Liver (tissue), 9 donors: ENCODE measurements around the gene TRMO. TPM values are rescaled to one million over a fixed set of nuclear protein-coding genes. Genes with fewer than 3 reads are reported as not detected.

ENCODE experiments used
- DNase-seq: peaks from one replicate; pipeline ENCODE4 v3.0.0-alpha.2; 2017; ENCODE audit warnings: low spot score
- H3K27ac ChIP-seq, 2 donors: one replicate each; pipeline ENCODE4 v1.7.0; 2013; ENCODE audit warnings: inconsistent platforms in 2 of 2, low read length in 2 of 2, control low read depth in 1 of 2, low read depth in 1 of 2, mild to moderate bottlenecking in 1 of 2
- H3K27me3 ChIP-seq, 4 donors: one replicate each; pipeline versions ENCODE4 v1.6.1 to v1.7.0; 2013; ENCODE audit warnings: low read length in 3 of 4, inconsistent platforms in 1 of 4, mild to moderate bottlenecking in 1 of 4, moderate library complexity in 1 of 4; ENCODE audit not compliant: control insufficient read depth in 4 of 4, insufficient read depth in 4 of 4
- H3K36me3 ChIP-seq, 4 donors: one replicate each; pipeline versions ENCODE4 v1.6.1 to v1.7.0; 2013; ENCODE audit warnings: low read length in 3 of 4, mild to moderate bottlenecking in 3 of 4, low read depth in 1 of 4, moderate library complexity in 1 of 4; ENCODE audit not compliant: control insufficient read depth in 4 of 4, insufficient read depth in 3 of 4
- H3K4me1 ChIP-seq, 4 donors: one replicate each; pipeline versions ENCODE4 v1.6.1 to v1.7.0; 2013; ENCODE audit warnings: low read length in 3 of 4, mild to moderate bottlenecking in 3 of 4, moderate library complexity in 1 of 4; ENCODE audit not compliant: control insufficient read depth in 4 of 4, insufficient read depth in 4 of 4
- H3K4me3 ChIP-seq, 3 donors: one replicate each; pipeline versions ENCODE4 v1.6.1 to v1.7.0; 2013; ENCODE audit warnings: low read length in 3 of 3, control low read depth in 1 of 3, low read depth in 1 of 3, mild to moderate bottlenecking in 1 of 3
- H3K9ac ChIP-seq, 2 donors: one replicate each; pipeline ENCODE4 v1.7.0; 2013; ENCODE audit warnings: low read length in 2 of 2, mild to moderate bottlenecking in 2 of 2, moderate library complexity in 2 of 2, control low read depth in 1 of 2, low read depth in 1 of 2
- H3K9me3 ChIP-seq, 4 donors: one replicate each; pipeline versions ENCODE4 v1.6.1 to v1.7.0; 2013; ENCODE audit warnings: low read length in 3 of 4; ENCODE audit not compliant: control insufficient read depth in 4 of 4
- ATF3 ChIP-seq: IDR thresholded peaks from 2 replicates; pipeline ENCODE4 v1.6.1; 2016; ENCODE audit warnings: antibody characterized with exemption
- CTCF ChIP-seq: fragments of 150-350 bp; IDR thresholded peaks from 2 replicates; pipeline ENCODE4 v1.5.1; 2017; ENCODE audit warnings: improper control_type of control experiment, low read depth, low read length; ENCODE audit not compliant: missing input control
- EGR1 ChIP-seq, 2 donors: IDR thresholded peaks; 2 replicates each; pipeline ENCODE4 v1.6.1; 2016 to 2018; ENCODE audit warnings: antibody characterized with exemption in 2 of 2, low read depth in 2 of 2
- FOXA1 ChIP-seq: IDR thresholded peaks from 2 replicates; pipeline ENCODE4 v1.6.1; 2016; ENCODE audit warnings: antibody characterized with exemption
- FOXA2 ChIP-seq: IDR thresholded peaks from 2 replicates; pipeline ENCODE4 v1.6.1; 2016; ENCODE audit warnings: antibody characterized with exemption
- GABPA ChIP-seq, 2 donors: IDR thresholded peaks in 1 of 2; conservative IDR thresholded peaks in 1 of 2; 2 replicates each; pipeline ENCODE4 v1.6.1; 2016; ENCODE audit warnings: antibody characterized with exemption in 2 of 2, mild to moderate bottlenecking in 1 of 2, moderate library complexity in 1 of 2
- HNF4A ChIP-seq, 2 donors: conservative IDR thresholded peaks; 2 replicates each; pipeline ENCODE4 v1.6.1; 2016; ENCODE audit warnings: antibody characterized with exemption in 2 of 2, mild to moderate bottlenecking in 2 of 2
- HNF4G ChIP-seq: IDR thresholded peaks from 2 replicates; pipeline ENCODE4 v1.6.1; 2016; ENCODE audit warnings: antibody characterized with exemption
- MAX ChIP-seq: IDR thresholded peaks from 2 replicates; pipeline ENCODE4 v1.6.1; 2016; ENCODE audit warnings: antibody characterized with exemption
- RAD21 ChIP-seq, 2 donors: IDR thresholded peaks; 2 replicates each; pipeline ENCODE4 v1.6.1; 2016; ENCODE audit warnings: antibody characterized with exemption in 2 of 2, mild to moderate bottlenecking in 2 of 2
- RXRA ChIP-seq, 2 donors: IDR thresholded peaks; 2 replicates each; pipeline ENCODE4 v1.6.1; 2017 to 2018; ENCODE audit warnings: antibody characterized with exemption in 2 of 2, mild to moderate bottlenecking in 1 of 2
- SP1 ChIP-seq: IDR thresholded peaks from 2 replicates; pipeline ENCODE4 v1.6.1; 2018; ENCODE audit warnings: antibody characterized with exemption, mild to moderate bottlenecking
- TAF1 ChIP-seq: conservative IDR thresholded peaks from 2 replicates; pipeline ENCODE4 v1.6.1; 2016; ENCODE audit warnings: antibody characterized with exemption, mild to moderate bottlenecking
- YY1 ChIP-seq: IDR thresholded peaks from 2 replicates; pipeline ENCODE4 v1.6.1; 2016; ENCODE audit warnings: antibody characterized with exemption, mild to moderate bottlenecking
- ZBTB33 ChIP-seq: IDR thresholded peaks from 2 replicates; pipeline ENCODE4 v1.6.1; 2016; ENCODE audit warnings: antibody characterized with exemption
- WGBS: extraction: QIAGEN DNeasy Blood & Tissue Kit; methylation state at CpG from one replicate; pipeline ENCODE4 v1.1.7; 2013; 5-methylcytosine and 5-hydroxymethylcytosine counted together
- polyA plus RNA-seq, 2 donors: library from polyadenylated mRNA; stranded (reverse) in 1 of 2; unstranded in 1 of 2; fragments of 200-250 nt in 1 of 2; fragments of >200 nt in 1 of 2; fragmentation: Nextera tagmentation in 1 of 2; extraction: Ambion mirVana in 1 of 2; gene quantifications; one replicate each; pipeline versions ENCODE4 v1.2.1 to v1.2.3, GENCODE V29; 2013 to 2015
- total RNA-seq, 2 donors: library from RNA; depleted of rRNA; stranded (reverse); fragments of >200 nt; gene quantifications; one replicate each; pipeline ENCODE4 v1.2.3, GENCODE V29; 2014
- donor health status: healthy.
- donor health status: healthy.
- donor health status: healthy.
- donor health status: healthy.
- donor health status: healthy.

Gene TRMO
- total and polyA plus RNA-seq, 4 donors, result 7.0 to 13.2 (median 9.7) TPM

- no peak overlapping the region for H3K9ac ChIP-seq
- no peaks in the 10 kb centered on the region for H3K4me1 ChIP-seq
- H3K27me3 ChIP-seq, result peaks cover 0 to 2% (median 0%) of the 10 kb centered on the region in 4 donors
- H3K27ac ChIP-seq, result no peak overlapping the region
- WGBS, result 83% methylated on average over 3 of the region's 3 CpGs
- H3K9me3 ChIP-seq, result no peaks in the 10 kb centered on the region
- DNase-seq, result no peak
- no peak for TF ChIP-seq HNF4A (conservative IDR thresholded peaks at IDR 0.05)
- no peak for TF ChIP-seq YY1
- no peak for TF ChIP-seq MAX
- TF ChIP-seq FOXA1, result no peak
- no peak for TF ChIP-seq ATF3
- TF ChIP-seq SP1, result no peak
- TF ChIP-seq HNF4G, result no peak
- no peak for TF ChIP-seq EGR1 (IDR thresholded peaks at IDR 0.05; ENCODE audit: low read depth in 2 of 2)
- no peaks in the 10 kb centered on the region for H3K36me3 ChIP-seq
- H3K4me3 ChIP-seq, result no peak overlapping the region
These were observed 18.4 kb upstream of the TRMO start for GRCh38 chr9:97940741-97941140.

- Histone ChIP-seq H3K4me1 (no peaks in the 10 kb centered on the region), H3K9ac (no peak overlapping the region), H3K36me3 (no peaks in the 10 kb centered on the region), H3K27me3 (peaks cover 0 to 2% (median 0%) of the 10 kb centered on the region in 4 donors), H3K4me3 (no peak overlapping the region), H3K9me3 (no peaks in the 10 kb centered on the region), H3K27ac (no peak overlapping the region)
- peak; percentile 60 for DNase-seq
- TF ChIP-seq EGR1 (IDR thresholded peaks at IDR 0.05; ENCODE audit: low read depth in 2 of 2) (no peak), HNF4G (no peak), ATF3 (no peak), FOXA2 (no peak), ZBTB33 (no peak), MAX (no peak), RXRA (IDR thresholded peaks at IDR 0.05) (no peak), FOXA1 (no peak), GABPA (IDR thresholded peaks at IDR 0.05 in 1 of 2, conservative IDR thresholded peaks at IDR 0.05 in 1 of 2) (no peak), HNF4A (conservative IDR thresholded peaks at IDR 0.05) (no peak), RAD21 (IDR thresholded peaks at IDR 0.05) (no peak), YY1 (no peak), TAF1 (no peak)
These were observed 17.9 kb upstream of the TRMO start for GRCh38 chr9:97940233-97940632.

GRCh38 chr9:97938081-97938644, 15.9 kb upstream of the TRMO start, which contains the start of gene HEMGN:
HEMGN (minus strand) TSS chr9:97938172; CDS start chr9:97938136, 36 bp downstream.
- Histone ChIP-seq H3K4me3 (no peak within 1 kb of the TSS), H3K9ac (no peak within 1 kb of the TSS), H3K4me1 (no peaks in the 10 kb centered on the region), H3K27ac (no peak within 1 kb of the TSS), H3K9me3 (no peaks in the 10 kb centered on the region), H3K36me3 (no peaks in the 10 kb centered on the region), H3K27me3 (peaks cover 0 to 2% (median 0%) of the 10 kb centered on the region in 4 donors)
- DNase-seq, result peak; percentile 71
- 70% methylated on average over 3 of the region's 3 CpGs for WGBS
- TF ChIP-seq YY1 (no peak), CTCF (no peak), TAF1 (no peak), EGR1 (IDR thresholded peaks at IDR 0.05; ENCODE audit: low read depth in 2 of 2) (no peak), ZBTB33 (no peak), FOXA1 (no peak), HNF4A (conservative IDR thresholded peaks at IDR 0.05) (no peak), MAX (no peak), RXRA (IDR thresholded peaks at IDR 0.05) (no peak)
